HEK293T (cell line): ENCODE data around the gene C6orf15.

ENCODE experiments used
- CTCF ChIA-PET: fragments of 350-600 bp; formaldehyde crosslinking; extraction: SDS; loops from one replicate; lab custom pipeline; 2021; ENCODE audit warnings: antibody characterized with exemption, inconsistent platforms; lab: Yijun Ruan, JAX
- POLR2A ChIA-PET: fragments of 350-600 bp; formaldehyde crosslinking; extraction: SDS; loops from one replicate; lab custom pipeline; 2020; ENCODE audit warnings: antibody characterized with exemption, inconsistent platforms; lab: Yijun Ruan, JAX
- DNase-seq: peaks from one replicate; pipeline ENCODE4 v3.0.0; 2012; ENCODE audit warnings: mixed read lengths; ENCODE audit errors: extremely low spot score
- ARNT ChIP-seq: fragments of 450-650 bp; IDR thresholded peaks from 2 replicates; pipeline ENCODE4 v1.6.1; 2017; ENCODE audit warnings: mild to moderate bottlenecking
- BHLHE40 ChIP-seq: fragments of 450-650 bp; IDR thresholded peaks from 2 replicates; pipeline ENCODE4 v1.6.1; 2016; ENCODE audit warnings: mild to moderate bottlenecking, moderate library complexity, borderline replicate concordance
- CTBP1 ChIP-seq: fragments of 450-650 bp; IDR thresholded peaks from 2 replicates; pipeline ENCODE4 v1.6.1; 2016; ENCODE audit warnings: borderline replicate concordance
- ELF4 ChIP-seq: fragments of 450-650 bp; IDR thresholded peaks from 2 replicates; pipeline ENCODE4 v1.6.1; 2017; ENCODE audit warnings: antibody characterized with exemption
- FOXA1 ChIP-seq: fragments of 450-650 bp; IDR thresholded peaks from 2 replicates; pipeline ENCODE4 v1.6.1; 2016; ENCODE audit warnings: mild to moderate bottlenecking
- FOXK2 ChIP-seq: fragments of 450-650 bp; IDR thresholded peaks from 2 replicates; pipeline ENCODE4 v1.6.1; 2016; ENCODE audit warnings: mild to moderate bottlenecking
- FOXM1 ChIP-seq: fragments of 450-650 bp; IDR thresholded peaks from 2 replicates; pipeline ENCODE4 v1.6.1; 2017; ENCODE audit warnings: mild to moderate bottlenecking, borderline replicate concordance
- HDGF ChIP-seq: fragments of 450-650 bp; IDR thresholded peaks from 2 replicates; pipeline ENCODE4 v1.6.1; 2017; ENCODE audit warnings: antibody characterized with exemption, borderline replicate concordance
- L3MBTL2 ChIP-seq: fragments of 450-650 bp; conservative IDR thresholded peaks from 2 replicates; pipeline ENCODE4 v1.6.1; 2016; ENCODE audit warnings: mild to moderate bottlenecking
- LEF1 ChIP-seq: fragments of 450-650 bp; IDR thresholded peaks from 2 replicates; pipeline ENCODE4 v1.6.1; 2017; ENCODE audit warnings: mild to moderate bottlenecking, borderline replicate concordance
- NFRKB ChIP-seq: fragments of 450-650 bp; IDR thresholded peaks from 2 replicates; pipeline ENCODE4 v1.6.1; 2016; ENCODE audit warnings: mild to moderate bottlenecking, moderate library complexity
- SP1 ChIP-seq: fragments of 450-650 bp; IDR thresholded peaks from 2 replicates; pipeline ENCODE4 v1.6.1; 2017
- SUZ12 ChIP-seq: fragments of 450-650 bp; IDR thresholded peaks from 2 replicates; pipeline ENCODE4 v1.6.1; 2016; ENCODE audit warnings: mild to moderate bottlenecking
- TARDBP ChIP-seq: fragments of 450-650 bp; IDR thresholded peaks from 2 replicates; pipeline ENCODE4 v1.6.1; 2016
- ZNF384 ChIP-seq: fragments of 450-650 bp; IDR thresholded peaks from 2 replicates; pipeline ENCODE4 v1.6.1; 2016
- TF ChIP-seq, protein P1 (sequence below): fragments of 450-650 bp; IDR thresholded peaks from 2 replicates; pipeline ENCODE4 v1.6.1; 2016

C6orf15 gene

DNA sequence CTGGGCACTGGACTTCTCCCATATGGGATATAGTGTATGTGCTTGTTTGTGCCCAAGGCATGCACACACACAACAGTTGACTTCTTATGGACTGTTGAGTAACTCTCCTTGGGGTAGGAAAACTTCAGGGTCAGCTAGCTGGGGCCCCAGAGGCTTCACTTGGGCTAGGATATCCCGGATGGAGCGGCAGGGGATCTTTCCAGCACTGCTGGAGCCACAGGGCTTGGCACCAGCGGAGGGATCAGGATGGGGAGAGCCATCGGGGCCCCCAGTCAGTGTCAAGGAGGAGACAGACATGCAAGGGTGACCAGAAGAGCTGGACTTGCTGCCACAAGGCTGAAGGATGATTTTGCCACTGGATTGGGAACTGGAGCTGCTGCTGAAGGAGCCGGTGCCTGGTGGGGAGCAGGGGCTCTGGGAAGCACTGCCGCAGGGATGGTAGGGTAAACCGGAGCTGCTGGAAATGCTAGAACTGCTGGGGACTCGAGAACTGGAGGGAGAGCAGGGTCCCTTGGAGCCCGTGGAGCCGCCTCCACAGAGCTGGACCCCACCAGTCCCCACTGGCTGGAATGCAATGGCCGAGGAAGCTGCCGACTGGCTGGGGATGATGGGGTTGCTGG is 3.7 kb upstream of the C6orf15 start:
- no peak for DNase-seq
- POLR2A ChIA-PET, result interaction anchor here (1.3 kb wide), 1 partner anchor 42 kb away, joined by 3 read pairs; the partner anchor contains the start of gene TCF19
- CTCF ChIA-PET, result interaction anchor here (1.0 to 2.5 kb wide), 4 partner anchors 11 to 29 kb away, joined by 4 to 11 read pairs (median 6); no protein-coding TSS in a partner anchor
- no peak for TF ChIP-seq LEF1
- TF ChIP-seq SP1, result no peak
- no peak for TF ChIP-seq ARNT
- TF ChIP-seq HDGF, result no peak
- TF ChIP-seq CTBP1, result no peak
- TF ChIP-seq SUZ12, result no peak
- TF ChIP-seq L3MBTL2, result no peak
- TF ChIP-seq, protein P1, sequence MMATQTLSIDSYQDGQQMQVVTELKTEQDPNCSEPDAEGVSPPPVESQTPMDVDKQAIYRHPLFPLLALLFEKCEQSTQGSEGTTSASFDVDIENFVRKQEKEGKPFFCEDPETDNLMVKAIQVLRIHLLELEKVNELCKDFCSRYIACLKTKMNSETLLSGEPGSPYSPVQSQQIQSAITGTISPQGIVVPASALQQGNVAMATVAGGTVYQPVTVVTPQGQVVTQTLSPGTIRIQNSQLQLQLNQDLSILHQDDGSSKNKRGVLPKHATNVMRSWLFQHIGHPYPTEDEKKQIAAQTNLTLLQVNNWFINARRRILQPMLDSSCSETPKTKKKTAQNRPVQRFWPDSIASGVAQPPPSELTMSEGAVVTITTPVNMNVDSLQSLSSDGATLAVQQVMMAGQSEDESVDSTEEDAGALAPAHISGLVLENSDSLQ, result no peak
- no peak for TF ChIP-seq FOXA1
- TF ChIP-seq TARDBP, result no peak
- no peak for TF ChIP-seq NFRKB
- TF ChIP-seq FOXM1, result no peak
- no peak for TF ChIP-seq FOXK2
- TF ChIP-seq ELF4, result no peak
- TF ChIP-seq BHLHE40, result no peak
- no peak for TF ChIP-seq ZNF384

- TF ChIP-seq FOXK2 (no peak), FOXA1 (no peak), ZNF384 (no peak), CTBP1 (no peak), BHLHE40 (no peak)
- CTCF ChIA-PET, result interaction anchor here (1.0 to 2.5 kb wide), 8 partner anchors 12 to 173 kb away, joined by 3 to 11 read pairs (median 4); no protein-coding TSS in a partner anchor
- no peak for DNase-seq
- POLR2A ChIA-PET, result interaction anchor here (1.1 to 1.3 kb wide), 2 partner anchors 13 to 43 kb away, joined by 3 read pairs; partner anchors contain the start of gene TCF19
Measured at GRCh38 chr6:31114970-31115849, 2.8 kb upstream of the C6orf15 start.

DNA sequence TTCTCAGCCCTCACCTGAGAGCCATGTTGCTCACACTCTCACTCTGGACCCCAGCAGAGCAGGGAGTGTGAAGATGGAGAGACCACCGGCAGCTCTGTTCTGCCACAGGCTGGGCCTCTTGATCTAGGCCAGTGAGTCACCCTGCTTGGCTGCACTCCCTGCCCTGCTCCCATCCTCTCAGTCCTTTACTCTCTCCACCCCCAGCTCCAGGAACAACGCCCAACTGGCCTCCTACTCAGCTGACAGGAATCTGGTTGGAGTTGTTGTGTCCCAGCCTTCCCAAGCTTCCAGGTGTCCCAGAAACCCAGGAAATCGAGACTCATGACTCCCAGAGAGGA is 2.1 kb upstream of the C6orf15 start, which contains the start of gene PSORS1C1:
PSORS1C1 (plus strand) TSS at position 260 of the 338 bp plus-strand sequence. CDS start 14,833 bp downstream, outside the sequence.
- TF ChIP-seq SUZ12 (no peak), NFRKB (no peak), SP1 (no peak), FOXK2 (no peak), HDGF (no peak), L3MBTL2 (no peak), FOXM1 (no peak), CTBP1 (no peak), ZNF384 (no peak), ELF4 (no peak), ARNT (no peak), LEF1 (no peak), TARDBP (no peak)
- ChIA-PET CTCF (interaction anchor here (1.0 to 1.7 kb wide), 5 partner anchors 11 to 172 kb away, joined by 3 to 5 read pairs (median 3); no protein-coding TSS in a partner anchor), POLR2A (interaction anchor here (1.1 kb wide), 1 partner anchor 12 kb away, joined by 3 read pairs; no protein-coding TSS in a partner anchor)
- DNase-seq, result no peak

GRCh38 chr6:31113861-31114540 is 1.6 kb upstream of the C6orf15 start:
- DNase-seq, result no peak
- TF ChIP-seq BHLHE40 (no peak), HDGF (no peak), SP1 (no peak), FOXK2 (no peak), NFRKB (no peak), CTBP1 (no peak), FOXA1 (no peak), FOXM1 (no peak), LEF1 (no peak), TARDBP (no peak), SUZ12 (no peak), ELF4 (no peak), ARNT (no peak)
- ChIA-PET POLR2A (no interaction called here), CTCF (interaction anchor here (1.5 to 1.7 kb wide), 3 partner anchors 10 to 16 kb away, joined by 3 to 5 read pairs (median 3); no protein-coding TSS in a partner anchor)

DNA sequence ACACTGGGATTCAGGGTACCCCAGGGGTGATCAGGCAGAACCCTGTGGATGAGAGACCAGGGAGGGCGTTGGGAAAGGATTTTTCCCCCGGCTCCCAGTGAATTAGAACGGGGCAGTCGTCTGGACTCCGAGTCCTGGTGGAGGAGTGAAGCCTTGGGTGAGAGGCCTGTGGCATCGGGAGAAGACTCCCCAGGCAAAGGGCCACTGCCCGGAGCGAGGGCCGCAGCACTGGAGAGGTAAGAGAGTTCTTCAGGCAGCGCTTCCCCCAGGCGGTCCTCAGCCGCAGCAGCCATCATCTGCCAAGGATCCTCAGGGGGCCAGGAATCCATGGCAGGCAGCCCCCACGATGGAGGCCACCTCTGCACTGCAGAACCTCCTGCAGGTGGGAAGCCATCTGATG is 663 bp downstream of the C6orf15 start:
- CTCF ChIA-PET, result no interaction called here
- no peak for DNase-seq
- TF ChIP-seq CTBP1 (no peak), ELF4 (no peak), FOXA1 (no peak), TARDBP (no peak), SP1 (no peak), LEF1 (no peak), NFRKB (no peak), ARNT (no peak), HDGF (no peak), L3MBTL2 (no peak), SUZ12 (no peak), FOXK2 (no peak), FOXM1 (no peak), BHLHE40 (no peak), ZNF384 (no peak)
- TF ChIP-seq, protein P1, result no peak
- POLR2A ChIA-PET, result no interaction called here
